Left lung (tissue), 10 donors: ENCODE data around the gene SIM1. TPM values are rescaled to one million over a fixed set of nuclear protein-coding genes. Genes with fewer than 3 reads are reported as not detected.

Source experiments
- ATAC-seq: fragments of 200-7000 bp; cut with Tn5 transposase; one replicate; pipeline ENCODE4 v1.9.1; 2020; ENCODE audit warnings: moderate library complexity
- DNase-seq, 4 donors: peaks; one replicate each; pipeline ENCODE4 v3.0.0-alpha.2; 2013 to 2020
- H3K27ac ChIP-seq, 2 donors: fragments of 200-600 bp; sonication (generic) in 1 of 2; one replicate each; pipeline versions ENCODE4 v1.5.0 to v1.8.0; 2020 to 2021
- H3K27me3 ChIP-seq, 2 donors: fragments of 200-600 bp; sonication (generic) in 1 of 2; one replicate each; pipeline versions ENCODE4 v1.5.0 to v1.8.0; 2020 to 2021
- H3K36me3 ChIP-seq, 2 donors: fragments of 200-600 bp; sonication (generic) in 1 of 2; one replicate each; pipeline versions ENCODE4 v1.5.0 to v1.8.0; 2020 to 2021
- H3K4me1 ChIP-seq, 2 donors: fragments of 200-600 bp; one replicate each; pipeline ENCODE4 v1.8.0; 2021
- H3K4me3 ChIP-seq, 2 donors: fragments of 200-600 bp; sonication (generic) in 1 of 2; one replicate each; pipeline versions ENCODE4 v1.5.0 to v1.8.0; 2020 to 2021; ENCODE audit warnings: mild to moderate bottlenecking in 1 of 2
- H3K9me3 ChIP-seq, 2 donors: fragments of 200-600 bp; sonication (generic) in 1 of 2; one replicate each; pipeline versions ENCODE4 v1.5.0 to v1.8.0; 2020 to 2021
- CTCF ChIP-seq, 2 donors: fragments of 200-600 bp; sonication (generic) in 1 of 2; IDR thresholded peaks; one replicate each; pipeline versions ENCODE4 v1.5.0 to v1.8.0; 2021; ENCODE audit warnings: antibody characterized with exemption in 2 of 2
- intact Hi-C, 2 donors: fragments of 100-400 bp; cut with DNase I; formaldehyde crosslinking; loops; one replicate each; pipeline versions ENCODE4 v1.11.2 to v1.14.2; 2022
- polyA plus RNA-seq, 6 donors: library from polyadenylated mRNA; unstranded; fragments of 120-200 nt; gene quantifications; one replicate each; pipeline ENCODE4 v1.2.1, GENCODE V29; 2013; ENCODE audit not compliant: insufficient read length in 6 of 6
- total RNA-seq, 2 donors: library from RNA; stranded (reverse); fragmentation: NEBNext Ultra II Directional; extraction: Animal tissue kit (Norgen Biotek cat#: 25700); gene quantifications; one replicate each; pipeline ENCODE4 v1.2.1, GENCODE V29; 2021
- donor health status: DM: no; HTN: yes; CAD: no.
- donor health status: DM: no; HTN: no; CAD: no.

SIM1 gene
- total and polyA plus RNA-seq, 8 donors = 0.03 to 0.32 (median 0.08) TPM; not detected in 3

- intact Hi-C loops = no loop called here
- no peak for TF ChIP-seq CTCF (IDR thresholded peaks at IDR 0.05)
- Histone ChIP-seq H3K9me3 (no peaks in the 10 kb centered on the region), H3K4me1 (no peaks in the 10 kb centered on the region), H3K4me3 (no peak overlapping the region), H3K27ac (no peak overlapping the region), H3K27me3 (no peaks in the 10 kb centered on the region), H3K36me3 (no peaks in the 10 kb centered on the region)
- ATAC-seq (no peak), DNase-seq (no peak)
Measured at GRCh38 chr6:100404051-100404450, 60.7 kb downstream of the SIM1 start.

GRCh38 chr6:100393493-100393892 is 71.2 kb downstream of the SIM1 start:
- intact Hi-C loops = no loop called here
- H3K9me3 ChIP-seq = no peaks in the 10 kb centered on the region
- H3K4me3 ChIP-seq = no peak overlapping the region
- no peak overlapping the region for H3K27ac ChIP-seq
- H3K36me3 ChIP-seq = no peaks in the 10 kb centered on the region
- no peaks in the 10 kb centered on the region for H3K27me3 ChIP-seq
- no peak for ATAC-seq
- peak in 1 of 4 donors; percentile 47 for DNase-seq
- H3K4me1 ChIP-seq = no peaks in the 10 kb centered on the region
- no peak for TF ChIP-seq CTCF (IDR thresholded peaks at IDR 0.05)

- intact Hi-C loops = no loop called here
- no peak for DNase-seq
Measured at GRCh38 chr6:100392423-100392822, 72.3 kb downstream of the SIM1 start.

GRCh38 chr6:100388868-100389519 is 75.7 kb downstream of the SIM1 start:
- no peak for TF ChIP-seq CTCF (IDR thresholded peaks at IDR 0.05)
- DNase-seq (no peak), ATAC-seq (no peak)
- intact Hi-C loops = no loop called here
- no peaks in the 10 kb centered on the region for H3K9me3 ChIP-seq
- H3K27ac ChIP-seq = no peak overlapping the region
- H3K4me3 ChIP-seq = no peak overlapping the region
- H3K4me1 ChIP-seq = no peaks in the 10 kb centered on the region
- H3K36me3 ChIP-seq = no peaks in the 10 kb centered on the region
- H3K27me3 ChIP-seq = no peaks in the 10 kb centered on the region

More at GRCh38 chr6:100392423-100392822, 72.3 kb downstream of the SIM1 start:
- H3K4me3 ChIP-seq = no peak overlapping the region
- H3K9me3 ChIP-seq = no peaks in the 10 kb centered on the region
- no peaks in the 10 kb centered on the region for H3K27me3 ChIP-seq
- H3K4me1 ChIP-seq = no peaks in the 10 kb centered on the region
- TF ChIP-seq CTCF (IDR thresholded peaks at IDR 0.05) = no peak
- H3K36me3 ChIP-seq = no peaks in the 10 kb centered on the region
- ATAC-seq = no peak
- no peak overlapping the region for H3K27ac ChIP-seq

GRCh38 chr6:100382767-100383195 is 81.9 kb downstream of the SIM1 start:
- Histone ChIP-seq H3K27me3 (no peaks in the 10 kb centered on the region), H3K36me3 (no peaks in the 10 kb centered on the region), H3K4me3 (no peak overlapping the region), H3K4me1 (no peaks in the 10 kb centered on the region), H3K9me3 (no peaks in the 10 kb centered on the region), H3K27ac (no peak overlapping the region)
- ATAC-seq = no peak
- intact Hi-C loops = no loop called here
- TF ChIP-seq CTCF (IDR thresholded peaks at IDR 0.05) = no peak
- DNase-seq = no peak
